Thymus (tissue), 11 donors: ENCODE measurements around the gene SAE1. TPM values are rescaled to one million over a fixed set of nuclear protein-coding genes. Genes with fewer than 3 reads are reported as not detected.

Experiments used
- DNase-seq, 9 donors: peaks; one replicate each; pipeline ENCODE4 v3.0.0-alpha.2; 2013; ENCODE audit warnings: low spot score in 9 of 9, low read depth in 6 of 9, missing footprints in 1 of 9
- H3K27ac ChIP-seq, 2 donors: one replicate each; pipeline ENCODE4 v1.5.1; 2013; ENCODE audit warnings: control low read depth in 1 of 2, low read depth in 1 of 2, low read length in 1 of 2, mild to moderate bottlenecking in 1 of 2, moderate library complexity in 1 of 2
- H3K27me3 ChIP-seq, 2 donors: one replicate each; pipeline ENCODE4 v1.5.1; 2013; ENCODE audit warnings: low read length in 1 of 2; ENCODE audit not compliant: control insufficient read depth in 2 of 2, insufficient read depth in 1 of 2
- H3K36me3 ChIP-seq, 2 donors: one replicate each; pipeline ENCODE4 v1.5.1; 2013; ENCODE audit warnings: low read length in 1 of 2, mild to moderate bottlenecking in 1 of 2, moderate library complexity in 1 of 2; ENCODE audit not compliant: control insufficient read depth in 2 of 2, insufficient read depth in 2 of 2
- H3K4me1 ChIP-seq, 2 donors: one replicate each; pipeline ENCODE4 v1.5.1; 2013; ENCODE audit warnings: low read length in 2 of 2; ENCODE audit not compliant: control insufficient read depth in 2 of 2, insufficient read depth in 2 of 2
- H3K4me3 ChIP-seq, 2 donors: one replicate each; pipeline ENCODE4 v1.5.1; 2013; ENCODE audit warnings: low read length in 2 of 2, control low read depth in 1 of 2, mild to moderate bottlenecking in 1 of 2
- H3K9me3 ChIP-seq, 2 donors: one replicate each; pipeline ENCODE4 v1.5.1; 2013; ENCODE audit warnings: low read length in 1 of 2, mild to moderate bottlenecking in 1 of 2; ENCODE audit not compliant: control insufficient read depth in 2 of 2, insufficient read depth in 1 of 2
- WGBS: extraction: QIAGEN DNeasy Blood & Tissue Kit; methylation state at CpG from one replicate; pipeline ENCODE4 v1.1.7; 2013; 5-methylcytosine and 5-hydroxymethylcytosine counted together
- polyA plus RNA-seq: library from polyadenylated mRNA; stranded (reverse); fragments of 200-250 nt; gene quantifications from one replicate; pipeline ENCODE4 v1.2.3, GENCODE V29; 2013
- total RNA-seq: library from RNA; stranded (reverse); fragments of 120-200 nt; gene quantifications from one replicate; pipeline ENCODE4 v1.2.4, GENCODE V29; 2013
- donor health status: healthy.

SAE1 gene
- total and polyA plus RNA-seq, 2 donors, result 40.5 to 93.3 TPM

DNA sequence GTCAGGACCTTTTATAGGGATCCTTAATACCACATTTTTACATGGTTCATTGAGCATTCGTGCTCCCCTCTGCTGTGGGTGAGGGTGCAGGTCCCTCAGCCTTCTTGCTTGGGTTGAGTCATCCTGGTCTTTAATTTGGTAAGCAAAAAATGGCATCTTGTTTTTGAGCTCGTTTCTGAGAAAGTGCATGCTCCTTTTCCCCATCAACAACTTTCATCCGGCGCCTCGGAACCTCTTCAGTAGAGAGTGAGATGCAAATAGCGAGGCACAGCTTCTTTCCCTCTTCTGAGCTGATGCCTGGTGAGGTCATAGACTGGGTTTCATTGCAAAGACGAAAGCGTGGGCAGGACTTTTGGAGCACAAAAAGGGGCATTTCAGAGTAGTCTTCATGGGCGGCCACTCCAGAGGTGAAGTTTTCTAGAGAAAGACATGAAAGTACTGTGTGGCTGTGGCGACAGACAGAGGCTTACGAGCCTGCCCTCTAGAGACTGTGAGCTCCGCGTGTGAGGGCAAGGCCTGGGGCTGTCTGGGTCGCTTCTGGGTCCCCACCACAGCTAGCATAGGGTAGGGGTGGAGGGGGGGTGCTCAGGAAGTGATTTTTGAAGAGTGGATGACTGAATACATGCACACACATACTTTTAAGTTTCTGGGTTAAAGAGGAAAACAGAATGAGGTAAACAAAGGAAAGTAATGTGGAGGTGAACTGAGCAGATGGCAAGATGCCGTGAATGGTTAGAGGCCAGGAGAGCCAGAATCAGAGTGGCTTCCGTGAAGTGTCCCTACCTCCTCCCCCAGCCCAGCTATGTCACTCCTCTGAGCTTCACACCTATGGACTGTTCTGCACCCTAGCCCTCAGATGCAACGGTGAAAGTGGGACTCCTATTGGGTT lies 56.1 kb downstream of the SAE1 start:
- Histone ChIP-seq H3K36me3 (peaks cover 35 to 60% of the 10 kb centered on the region in 2 donors), H3K27ac (peak overlapping the region; percentile 95), H3K27me3 (no peaks in the 10 kb centered on the region), H3K9me3 (no peaks in the 10 kb centered on the region), H3K4me3 (no peak overlapping the region), H3K4me1 (peaks cover 47 to 75% of the 10 kb centered on the region in 2 donors)
- 70% methylated on average over 17 of the region's 17 CpGs for WGBS
- peak in 7 of 9 donors; percentile 46 to 87 (median 71) for DNase-seq

DNA sequence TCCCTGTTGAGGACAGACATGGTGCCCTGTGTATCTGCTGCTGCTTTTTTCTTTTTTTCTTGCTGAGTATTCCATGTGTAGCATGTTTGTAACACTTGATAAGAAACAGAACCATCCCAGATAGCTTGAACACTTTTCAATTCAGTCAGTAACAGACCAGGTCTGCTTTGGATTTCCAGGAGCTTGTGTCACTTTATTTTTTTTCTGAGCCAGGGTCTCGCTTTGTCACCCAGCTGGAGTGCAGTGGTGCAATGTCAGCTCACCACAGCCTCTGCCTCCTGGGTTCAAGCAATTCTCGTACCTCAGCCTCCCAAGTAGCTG lies 56.7 kb downstream of the SAE1 start:
- no peak overlapping the region for H3K4me3 ChIP-seq
- peaks cover 47 to 69% of the 10 kb centered on the region in 2 donors for H3K4me1 ChIP-seq
- H3K36me3 ChIP-seq, result peaks cover 34 to 54% of the 10 kb centered on the region in 2 donors
- DNase-seq, result peak in 1 of 9 donors; percentile 23
- 64% methylated on average over 2 of the region's 2 CpGs for WGBS
- H3K27me3 ChIP-seq, result no peaks in the 10 kb centered on the region
- H3K27ac ChIP-seq, result peak overlapping the region; percentile 95
- H3K9me3 ChIP-seq, result no peaks in the 10 kb centered on the region

DNA sequence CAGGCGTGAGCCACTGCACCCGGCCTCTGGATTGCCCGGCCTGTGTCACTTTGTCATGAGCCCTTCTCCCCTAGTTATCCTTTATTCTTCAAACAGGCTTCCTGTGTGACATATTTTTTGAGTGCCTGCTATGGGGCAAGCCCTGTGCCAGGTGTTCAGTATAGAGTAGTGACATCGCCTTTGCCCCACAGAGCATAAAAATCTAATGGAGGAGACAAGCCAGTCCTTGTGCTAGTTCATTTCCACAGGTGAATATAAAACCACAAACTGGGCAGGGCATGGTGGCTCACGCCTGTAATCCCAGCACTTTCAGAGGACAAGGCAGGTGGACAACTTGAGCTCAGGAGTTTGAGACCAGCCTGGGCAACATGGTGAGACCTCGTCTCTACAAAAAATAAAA lies 57.2 kb downstream of the SAE1 start:
- WGBS, result 68% methylated on average over 6 of the region's 6 CpGs
- peaks cover 44 to 66% of the 10 kb centered on the region in 2 donors for H3K4me1 ChIP-seq

GRCh38 chr19:47188507-47189033 lies 57.9 kb downstream of the SAE1 start:
- Histone ChIP-seq H3K9me3 (no peaks in the 10 kb centered on the region), H3K27ac (peak overlapping the region; percentile 60 to 95), H3K4me3 (no peak overlapping the region), H3K36me3 (peaks cover 24 to 43% of the 10 kb centered on the region in 2 donors), H3K27me3 (no peaks in the 10 kb centered on the region), H3K4me1 (peaks cover 44 to 70% of the 10 kb centered on the region in 2 donors)
- WGBS, result 98% methylated on average over 5 of the region's 5 CpGs
- no peak for DNase-seq

More for the DNA sequence above, 57.2 kb downstream of the SAE1 start:
- peak in 4 of 9 donors; percentile 52 to 81 (median 60) for DNase-seq
- Histone ChIP-seq H3K27ac (peak overlapping the region; percentile 95), H3K36me3 (peaks cover 29 to 49% of the 10 kb centered on the region in 2 donors), H3K27me3 (no peaks in the 10 kb centered on the region), H3K9me3 (no peaks in the 10 kb centered on the region), H3K4me3 (no peak overlapping the region)

- Histone ChIP-seq H3K4me1 (peaks cover 48 to 75% of the 10 kb centered on the region in 2 donors), H3K9me3 (no peaks in the 10 kb centered on the region), H3K27me3 (no peaks in the 10 kb centered on the region), H3K36me3 (peaks cover 21 to 48% of the 10 kb centered on the region in 2 donors), H3K27ac (peak overlapping the region; percentile 70 to 95), H3K4me3 (no peak overlapping the region)
- peak in 1 of 9 donors; percentile 39 for DNase-seq
- WGBS, result 85% methylated on average over 12 of the region's 12 CpGs
These were observed 59.6 kb downstream of the SAE1 start for GRCh38 chr19:47190167-47190727.

GRCh38 chr19:47195434-47195833 lies 64.8 kb downstream of the SAE1 start:
- Histone ChIP-seq H3K4me1 (peaks cover 13 to 26% of the 10 kb centered on the region in 2 donors), H3K9me3 (no peaks in the 10 kb centered on the region), H3K27me3 (no peaks in the 10 kb centered on the region), H3K36me3 (peaks cover 38 to 47% of the 10 kb centered on the region in 2 donors), H3K27ac (no peak overlapping the region), H3K4me3 (no peak overlapping the region)
- 74% methylated on average over 1 of the region's 1 CpG for WGBS
- no peak for DNase-seq

- H3K9me3 ChIP-seq, result no peaks in the 10 kb centered on the region
- H3K27me3 ChIP-seq, result no peaks in the 10 kb centered on the region
- H3K4me1 ChIP-seq, result peaks cover 5 to 14% of the 10 kb centered on the region in 2 donors
- no peak overlapping the region for H3K4me3 ChIP-seq
- DNase-seq, result no peak
- 98% methylated on average over 4 of the region's 4 CpGs for whole genome bisulfite sequencing
- H3K36me3 ChIP-seq, result peaks cover 39 to 44% of the 10 kb centered on the region in 2 donors
- H3K27ac ChIP-seq, result no peak overlapping the region
These were observed 66.5 kb downstream of the SAE1 start for GRCh38 chr19:47197141-47197540.

GRCh38 chr19:47200530-47200929 lies 69.9 kb downstream of the SAE1 start:
- Histone ChIP-seq H3K4me1 (peaks cover 0 to 4% of the 10 kb centered on the region in 2 donors), H3K36me3 (peaks cover 56 to 58% of the 10 kb centered on the region in 2 donors), H3K27me3 (no peaks in the 10 kb centered on the region), H3K27ac (no peak overlapping the region), H3K4me3 (no peak overlapping the region), H3K9me3 (no peaks in the 10 kb centered on the region)
- no peak for DNase-seq
- WGBS, result 98% methylated on average over 3 of the region's 3 CpGs

GRCh38 chr19:47203254-47203653 lies 72.6 kb downstream of the SAE1 start:
- Histone ChIP-seq H3K4me1 (peaks cover 0 to 4% of the 10 kb centered on the region in 2 donors), H3K27me3 (no peaks in the 10 kb centered on the region), H3K27ac (no peak overlapping the region), H3K4me3 (no peak overlapping the region), H3K9me3 (no peaks in the 10 kb centered on the region), H3K36me3 (peaks cover 67 to 73% of the 10 kb centered on the region in 2 donors)
- WGBS, result 93% methylated on average over 3 of the region's 3 CpGs
- DNase-seq, result no peak
